ENCODE data around the gene FLNB.

FLNB gene

DNA sequence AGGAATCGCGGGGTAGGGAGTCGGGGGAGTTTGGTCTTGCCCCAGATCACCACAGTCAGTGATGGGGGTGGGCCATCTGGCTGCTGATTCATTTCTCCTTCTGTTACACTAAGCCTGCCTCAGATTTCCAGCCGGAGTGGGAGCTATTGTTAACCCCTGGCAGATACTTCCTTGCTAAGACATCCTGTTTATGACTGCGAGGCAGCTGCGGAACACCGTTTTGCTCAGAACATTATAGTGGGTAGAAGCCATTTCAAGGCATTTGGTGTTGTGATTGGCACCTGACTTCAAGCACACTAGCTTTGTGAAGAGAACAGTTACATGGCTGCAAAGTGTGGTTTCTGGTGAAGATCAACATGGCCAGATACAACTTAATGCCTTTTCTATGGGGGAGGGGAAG is 73.8 kb downstream of the FLNB start:
- DNase-seq: peak; percentile 18

DNA sequence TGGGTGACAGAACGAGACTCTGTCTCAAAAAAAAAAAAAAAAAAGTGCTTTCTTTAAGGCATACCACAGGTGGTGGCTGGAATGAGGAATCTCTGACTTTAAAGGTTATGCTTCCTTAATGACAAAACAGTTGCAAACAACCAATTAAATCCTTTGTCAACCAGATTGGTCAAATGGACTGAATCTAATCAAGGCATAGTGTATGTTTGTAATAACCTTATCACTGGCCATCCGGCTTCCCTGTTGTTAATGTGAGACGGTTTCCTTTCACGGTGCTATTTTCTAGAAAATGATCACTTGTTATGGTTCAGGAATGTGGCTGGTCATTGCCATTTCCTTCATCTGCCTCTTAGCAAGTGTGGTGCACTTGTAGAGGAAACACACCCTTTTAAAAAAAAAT is 75.9 kb downstream of the FLNB start:
- no peak for DNase-seq

DNA sequence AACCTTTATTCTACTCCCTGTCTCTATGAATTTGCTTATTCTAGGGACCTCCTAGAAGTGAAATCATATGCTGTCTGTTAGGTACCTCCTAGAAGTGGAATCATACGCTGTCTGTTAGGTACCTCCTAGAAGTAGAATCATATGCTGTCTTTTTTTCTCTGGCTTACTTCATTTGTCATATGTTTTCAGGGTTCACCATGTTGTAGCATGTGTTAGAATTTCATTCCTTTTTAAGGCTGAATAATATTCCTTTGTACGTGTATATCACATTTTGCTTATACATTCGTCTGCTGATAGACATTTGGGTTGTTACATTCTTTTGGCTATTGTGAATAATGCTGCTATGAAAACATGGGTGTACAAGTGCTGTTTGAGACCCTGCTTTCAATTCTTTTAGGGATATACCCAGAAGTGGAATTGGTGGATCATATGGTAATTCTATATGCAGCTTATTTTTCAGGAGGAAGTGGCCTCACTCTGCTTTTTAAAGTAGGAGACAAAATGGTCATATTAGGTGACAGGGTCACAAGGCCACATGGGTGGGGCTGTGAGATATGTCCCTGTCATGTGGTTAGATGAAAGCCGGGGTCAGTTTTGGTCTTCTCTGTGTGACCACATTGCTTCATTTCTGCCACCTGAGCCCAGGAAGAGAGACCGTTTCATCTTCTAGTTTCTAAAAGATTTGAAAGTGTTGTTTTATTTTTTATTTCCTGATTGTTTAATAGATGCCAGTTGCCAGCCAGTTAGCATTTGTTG is 76.7 kb downstream of the FLNB start:
- no peak for DNase-seq

DNA sequence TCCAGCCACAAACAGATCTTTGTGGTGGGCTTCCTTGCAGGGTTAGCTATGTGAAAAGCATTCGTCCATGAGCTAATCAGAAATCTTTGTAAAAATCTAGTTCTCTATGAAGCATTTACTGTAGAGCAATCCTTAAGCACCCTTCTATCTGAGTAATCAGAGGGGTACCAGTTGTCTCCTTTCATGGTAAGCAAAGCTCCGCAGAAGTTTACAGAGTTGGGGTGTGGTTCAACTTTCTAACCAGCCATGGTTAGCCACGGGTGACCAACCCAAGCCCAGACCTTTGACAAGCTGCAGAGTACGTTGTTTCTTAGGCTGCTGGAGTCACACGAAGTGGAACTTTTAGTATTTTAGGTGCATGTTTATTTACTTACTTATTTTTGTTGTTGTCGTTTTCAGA is 77.4 kb downstream of the FLNB start:
- no peak for DNase-seq

- DNase-seq: no peak
These were observed 80.3 kb downstream of the FLNB start for GRCh38 chr3:58088501-58088900.

DNA sequence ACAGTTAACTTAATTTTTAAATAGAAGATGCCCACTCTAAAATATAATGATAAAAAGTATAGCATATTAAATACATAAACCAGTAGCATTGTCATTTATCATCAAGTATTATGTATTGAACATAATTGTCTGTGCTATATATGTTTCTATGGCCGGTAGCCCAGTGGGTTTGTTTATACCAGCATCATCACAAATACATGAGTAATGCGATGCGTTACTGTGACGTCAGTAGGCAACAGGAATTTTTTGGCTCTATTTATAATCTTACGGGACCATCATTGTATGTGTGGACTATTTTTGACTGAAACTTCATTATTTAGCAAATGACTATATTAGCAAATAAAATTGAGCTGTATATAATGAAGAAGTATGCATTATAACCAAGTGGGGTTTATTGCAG is 82.1 kb downstream of the FLNB start:
- DNase-seq: no peak

DNA sequence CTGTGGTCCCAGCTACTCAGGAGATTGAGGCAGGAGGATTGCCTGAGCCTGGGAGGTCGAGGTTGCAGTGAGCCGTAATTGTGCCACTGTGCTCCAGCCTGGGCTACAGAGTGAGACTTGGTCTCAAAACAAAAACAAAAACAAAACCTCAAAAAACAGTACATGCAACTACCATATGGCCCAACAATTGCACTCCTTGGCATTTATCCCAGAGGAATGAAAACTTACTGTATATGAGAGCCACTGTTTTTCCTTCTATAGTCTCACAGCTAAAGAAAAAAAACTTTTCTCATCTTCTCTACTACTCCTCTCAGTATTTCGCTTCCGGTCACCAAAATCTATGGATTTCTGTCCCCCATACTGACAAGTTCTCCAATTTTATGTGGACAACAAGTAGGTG is 84.3 kb downstream of the FLNB start:
- DNase-seq: no peak

DNA sequence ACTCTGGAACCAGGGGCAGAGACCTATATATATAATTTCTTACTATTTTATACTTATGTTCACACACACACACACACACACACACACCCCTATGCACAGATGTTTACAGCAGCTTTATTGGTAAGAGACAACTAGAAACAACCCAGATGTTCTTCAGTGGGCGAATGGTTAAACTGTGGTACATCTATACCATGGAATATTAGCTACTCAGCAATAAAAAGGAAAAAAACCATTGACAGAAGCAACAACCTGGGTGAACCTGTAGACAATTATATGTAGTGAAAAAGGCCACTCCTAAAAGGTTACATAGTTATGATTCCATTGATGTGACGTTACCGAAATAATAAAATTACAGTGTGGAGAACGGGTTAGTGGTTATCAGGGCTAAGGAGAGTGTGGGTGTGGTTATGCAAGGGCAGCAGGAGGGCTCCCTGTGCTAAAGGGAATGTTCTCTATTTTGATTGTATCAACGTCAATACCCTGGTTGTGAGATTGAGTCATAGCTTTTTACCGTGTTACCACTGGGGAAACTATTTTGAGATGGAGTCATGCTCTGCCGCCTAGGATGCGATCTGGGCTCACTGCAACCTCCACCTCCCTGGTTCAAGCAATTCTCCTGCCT is 85.5 kb downstream of the FLNB start:
- DNase-seq: no peak

DNA sequence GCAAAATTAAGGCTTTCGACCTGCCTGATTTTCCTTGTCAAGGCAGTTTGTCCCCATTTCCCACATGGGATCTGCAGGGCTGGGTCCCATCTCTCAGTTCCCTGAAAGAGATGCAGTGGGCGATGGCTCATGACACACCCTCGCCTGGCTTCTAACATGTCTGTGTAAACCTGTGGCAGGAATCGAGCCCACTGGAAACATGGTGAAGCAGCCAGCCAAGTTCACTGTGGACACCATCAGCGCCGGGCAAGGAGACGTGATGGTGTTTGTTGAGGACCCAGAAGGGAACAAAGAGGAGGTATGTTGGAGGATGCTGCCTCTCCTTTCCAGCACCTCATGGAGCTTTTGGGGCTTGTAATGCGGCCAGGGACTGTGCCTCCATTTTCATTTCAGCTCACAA is 86.4 kb downstream of the FLNB start:
- no peak for DNase-seq

DNA sequence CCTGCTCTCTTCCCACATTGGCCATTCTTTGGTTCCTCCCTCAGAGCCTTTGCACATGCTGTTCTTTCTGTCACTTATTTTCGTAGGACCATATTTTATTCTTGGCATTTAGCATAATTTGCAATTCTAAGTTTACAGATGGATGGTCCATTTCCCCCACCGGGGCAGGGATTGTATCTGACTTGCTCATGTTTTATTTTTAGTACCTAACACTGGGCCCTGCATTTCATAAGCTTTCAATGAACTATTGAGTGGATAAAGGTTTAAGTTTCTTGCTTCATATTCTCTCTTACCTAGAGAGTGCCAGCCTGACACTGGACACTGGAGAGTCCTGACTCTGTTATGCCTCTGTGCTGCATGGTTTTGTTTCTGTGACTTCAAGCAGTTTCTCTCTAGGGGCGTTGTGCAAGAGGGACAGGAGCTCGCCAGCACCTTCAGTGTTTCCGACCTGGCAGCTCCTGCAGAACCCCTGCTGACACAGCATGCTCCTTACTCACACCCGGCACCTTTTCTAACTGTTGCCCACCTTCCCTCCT is 87.4 kb downstream of the FLNB start:
- no peak for DNase-seq

- DNase-seq: no peak
These were observed 90.3 kb downstream of the FLNB start for GRCh38 chr3:58098531-58098930.

DNA sequence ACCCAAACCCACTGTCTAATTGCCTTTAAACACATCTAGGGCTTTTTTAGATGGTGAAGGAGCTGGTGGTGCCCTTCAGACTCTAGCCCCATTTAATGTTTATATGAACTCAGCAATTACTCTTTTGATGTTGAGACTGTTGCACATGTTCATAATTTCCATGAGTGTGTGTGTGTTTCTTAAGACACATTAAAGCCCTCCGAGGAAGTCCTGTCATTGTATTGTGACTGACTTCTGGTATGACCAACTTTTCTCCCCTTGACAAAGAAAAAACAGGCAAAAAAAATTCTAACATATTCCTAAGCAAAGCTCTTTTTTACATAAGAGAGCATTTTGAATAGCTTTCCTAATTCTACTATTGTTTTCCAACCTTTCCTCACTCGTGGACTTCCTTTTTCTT is 91.6 kb downstream of the FLNB start:
- no peak for DNase-seq

DNA sequence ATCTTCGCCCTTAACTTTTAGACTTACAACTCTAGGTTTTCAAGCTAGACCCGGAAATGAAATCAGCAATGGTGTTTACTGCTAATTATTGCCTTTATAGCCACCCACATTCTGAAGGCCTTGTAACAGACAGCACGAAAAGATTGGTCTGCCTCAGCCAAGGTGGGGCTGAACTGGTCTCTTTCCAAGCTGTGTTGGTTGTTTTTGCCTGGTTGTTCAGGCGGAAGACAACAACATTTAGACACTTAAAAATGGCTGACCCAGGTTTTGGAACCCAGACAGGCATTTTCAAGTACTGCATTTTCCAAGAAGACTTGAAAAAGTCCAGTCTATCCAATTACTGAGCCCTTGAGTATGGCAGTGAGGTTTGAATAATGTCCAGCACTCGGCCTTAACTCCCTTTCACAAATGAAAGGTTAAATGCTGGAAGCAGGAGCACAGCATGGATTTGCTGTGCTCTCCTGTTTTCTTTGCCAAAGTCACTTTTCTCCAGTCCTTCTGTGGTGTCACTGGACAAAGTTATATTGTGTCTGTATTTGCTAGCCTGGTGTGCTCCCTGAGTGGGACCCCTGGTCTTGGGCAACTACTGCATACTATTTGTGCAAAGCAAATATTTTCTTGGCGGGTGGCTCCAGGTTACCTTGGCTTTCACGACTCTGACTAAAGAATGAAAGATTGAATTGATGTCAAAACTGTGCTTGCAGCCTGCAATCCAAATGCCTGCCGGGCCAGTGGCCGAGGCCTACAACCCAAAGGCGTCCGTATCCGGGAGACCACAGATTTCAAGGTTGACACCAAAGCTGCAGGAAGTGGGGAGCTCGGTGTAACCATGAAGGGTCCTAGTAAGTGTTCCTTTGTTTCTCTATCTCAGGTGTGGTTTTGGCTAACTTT is 93.5 kb downstream of the FLNB start:
- DNase-seq: no peak

- no peak for DNase-seq
These were observed 94.1 kb downstream of the FLNB start for GRCh38 chr3:58102390-58102750.

- DNase-seq: no peak
These were observed 94.8 kb downstream of the FLNB start for GRCh38 chr3:58102976-58103451.

GRCh38 chr3:58104151-58104550 is 95.9 kb downstream of the FLNB start:
- no peak for DNase-seq

DNA sequence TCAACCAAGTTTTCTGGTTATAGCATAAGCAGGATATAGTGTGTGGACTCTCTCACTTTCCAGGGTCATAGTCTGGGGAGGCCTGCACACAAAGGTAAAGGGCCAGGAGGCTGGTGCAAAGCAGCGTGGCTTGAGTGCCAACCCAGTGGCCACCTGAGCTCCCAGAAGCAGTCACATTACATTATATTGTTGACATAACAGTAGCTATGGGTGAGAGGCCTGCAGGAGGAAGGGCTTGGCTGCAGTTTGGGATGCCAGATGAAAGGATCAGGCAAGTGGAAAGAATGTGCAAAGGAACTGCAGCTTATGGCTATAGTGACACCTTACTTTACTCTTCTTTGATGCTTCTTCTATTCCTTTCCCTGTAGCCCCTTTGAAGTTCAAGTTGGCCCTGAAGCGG is 96.5 kb downstream of the FLNB start:
- no peak for DNase-seq

GRCh38 chr3:58105196-58105595 is 97.0 kb downstream of the FLNB start:
- no peak for DNase-seq

- DNase-seq: no peak
These were observed 97.8 kb downstream of the FLNB start for GRCh38 chr3:58106061-58106460.

- no peak for DNase-seq
These were observed 98.4 kb downstream of the FLNB start for GRCh38 chr3:58106640-58107039.

DNA sequence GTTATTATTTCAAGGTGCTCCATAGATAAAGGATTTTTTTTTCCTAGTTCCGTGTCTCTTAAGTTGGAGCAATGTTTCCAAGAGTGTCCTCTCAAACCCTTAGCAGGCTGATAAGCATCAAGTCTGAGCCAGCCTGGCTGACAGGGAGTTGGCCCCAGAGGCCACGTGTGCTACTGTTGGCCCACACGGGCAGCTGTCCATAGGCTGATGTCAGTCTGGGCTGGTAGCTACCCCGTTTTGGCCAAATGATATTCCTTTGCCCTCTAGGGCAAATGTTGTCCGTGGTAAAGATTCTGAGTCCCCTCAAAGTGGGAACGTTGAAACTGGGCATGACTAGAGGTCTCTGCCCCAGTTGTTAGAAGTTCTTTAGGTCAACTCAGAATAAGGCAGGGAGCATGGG is 99.4 kb downstream of the FLNB start:
- no peak for DNase-seq

- no peak for DNase-seq
These were observed 101.5 kb downstream of the FLNB start for GRCh38 chr3:58109752-58110151.

DNA sequence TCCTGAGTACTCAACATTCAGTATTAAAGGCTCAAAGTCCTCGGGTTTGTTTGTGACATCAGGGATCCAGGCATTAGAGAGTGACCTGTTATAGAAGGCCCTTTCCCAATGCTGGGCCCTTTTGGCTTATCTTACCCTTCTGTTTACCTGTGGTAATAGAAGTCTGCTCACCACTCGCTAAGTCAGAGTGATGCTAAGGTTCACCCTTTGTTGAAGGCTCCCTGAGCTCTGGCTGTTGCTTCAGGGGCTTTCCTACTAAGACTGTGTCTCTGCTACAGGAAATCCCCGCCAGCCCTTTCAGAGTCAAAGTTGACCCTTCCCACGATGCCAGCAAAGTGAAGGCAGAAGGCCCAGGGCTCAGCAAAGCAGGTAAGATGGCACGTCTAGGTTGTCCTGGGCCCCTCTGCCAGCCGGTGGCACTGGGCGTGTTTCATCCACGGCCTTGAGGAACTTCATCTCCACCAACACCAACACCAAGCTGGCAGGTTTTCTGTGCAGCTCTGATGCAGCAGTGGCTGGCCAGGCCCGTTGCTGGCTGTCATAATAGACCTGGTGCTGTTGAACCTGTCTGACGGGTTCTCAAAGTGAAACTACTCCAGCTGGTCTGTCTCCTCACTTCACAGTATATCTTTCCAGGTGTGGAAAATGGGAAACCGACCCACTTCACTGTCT is 103.4 kb downstream of the FLNB start:
- no peak for DNase-seq
